ENCODE data around the gene SEPTIN5.

Gene SEPTIN5

DNA sequence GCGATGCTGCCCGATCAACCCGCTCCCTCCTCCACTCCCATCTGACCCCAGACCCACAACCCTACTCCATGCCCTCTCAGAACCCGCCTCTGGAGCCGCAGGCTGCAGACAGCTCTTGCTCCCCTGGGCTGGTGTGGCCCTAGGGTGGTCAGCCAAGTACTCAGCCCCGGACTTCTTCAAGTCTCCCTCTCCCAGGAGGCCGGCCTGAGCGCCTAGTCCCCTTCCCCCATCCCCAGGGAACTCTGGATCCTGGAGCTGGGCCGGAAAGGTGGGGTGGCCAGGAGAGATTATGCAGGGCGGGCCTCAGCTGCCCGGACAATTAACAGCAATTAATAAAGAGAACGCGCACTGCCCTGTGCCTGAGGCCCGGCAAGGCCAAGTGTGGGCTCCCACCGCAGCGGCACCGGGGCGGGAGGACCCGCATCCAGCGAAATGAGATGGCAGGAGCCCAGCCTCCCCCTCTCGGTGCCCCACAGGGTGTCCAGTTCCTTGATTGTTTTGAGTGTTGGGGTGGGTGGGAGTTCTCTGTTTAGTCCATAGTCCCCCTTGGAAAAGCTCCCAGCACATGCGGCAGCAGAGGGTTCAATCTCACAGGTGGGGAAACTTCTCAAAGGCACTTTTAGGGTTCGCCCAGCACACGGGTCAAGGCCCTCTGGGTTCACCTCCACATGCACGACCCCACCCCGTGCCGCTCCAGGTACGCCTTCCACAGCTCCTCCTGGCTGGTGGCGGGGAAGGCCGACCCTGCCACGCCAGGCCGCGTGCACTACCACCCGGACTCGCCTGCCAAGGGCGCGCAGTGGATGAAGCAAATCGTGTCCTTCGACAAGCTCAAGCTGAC, 49.4 kb downstream of the SEPTIN5 start:
- DNase-seq, result no peak

DNA sequence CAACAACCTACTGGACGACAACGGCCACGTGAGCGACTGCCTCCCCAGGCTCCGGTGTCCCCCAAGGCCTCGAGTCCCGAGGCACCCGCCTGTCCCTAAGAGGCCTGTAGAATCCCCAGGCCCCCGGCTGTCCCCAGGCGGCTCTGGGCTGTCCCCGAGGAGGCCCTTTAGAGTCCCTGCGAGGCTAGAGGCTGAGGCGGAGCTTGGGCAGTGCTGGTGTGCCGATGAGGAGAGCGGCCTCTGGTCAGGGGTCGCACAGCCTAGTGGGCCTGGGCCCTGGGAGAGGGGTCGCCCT, 49.9 kb downstream of the SEPTIN5 start:
- DNase-seq, result no peak

DNA sequence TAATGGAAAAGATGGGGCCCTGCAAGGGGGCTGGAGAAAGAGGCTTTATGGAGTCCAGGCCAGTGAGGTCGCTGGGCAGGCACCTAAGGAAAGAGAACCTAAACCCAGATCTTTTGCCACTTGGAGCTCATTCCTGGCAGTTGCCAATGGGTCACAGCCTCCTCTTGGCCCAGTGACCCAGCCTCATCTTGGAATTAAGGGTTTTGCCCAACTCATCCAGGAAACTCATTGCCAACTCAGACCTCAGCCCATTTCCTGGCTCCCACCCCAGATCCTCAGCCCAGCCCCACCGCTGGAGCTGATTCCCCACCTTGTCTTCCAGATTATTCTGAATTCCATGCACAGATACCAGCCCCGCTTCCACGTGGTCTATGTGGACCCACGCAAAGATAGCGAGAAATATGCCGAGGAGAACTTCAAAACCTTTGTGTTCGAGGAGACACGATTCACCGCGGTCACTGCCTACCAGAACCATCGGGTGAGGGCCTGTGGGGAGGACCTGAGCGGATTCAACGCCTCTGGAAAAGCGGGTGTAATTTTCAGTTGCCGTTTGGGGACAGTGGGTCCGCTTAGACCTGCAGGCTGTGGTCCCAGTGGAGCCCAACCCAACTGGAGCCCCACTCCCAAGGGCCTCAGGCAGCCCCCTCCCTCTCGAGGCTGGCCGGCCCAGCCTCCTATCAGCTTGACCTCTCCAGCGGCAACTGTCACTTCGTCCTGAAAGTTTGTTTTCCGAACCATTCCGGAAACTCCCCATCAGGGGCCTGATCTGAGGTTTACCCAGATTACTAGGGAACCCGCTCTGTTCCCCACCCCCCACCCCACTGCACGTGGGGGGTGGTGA, 50.6 kb downstream of the SEPTIN5 start:
- DNase-seq, result no peak

DNA sequence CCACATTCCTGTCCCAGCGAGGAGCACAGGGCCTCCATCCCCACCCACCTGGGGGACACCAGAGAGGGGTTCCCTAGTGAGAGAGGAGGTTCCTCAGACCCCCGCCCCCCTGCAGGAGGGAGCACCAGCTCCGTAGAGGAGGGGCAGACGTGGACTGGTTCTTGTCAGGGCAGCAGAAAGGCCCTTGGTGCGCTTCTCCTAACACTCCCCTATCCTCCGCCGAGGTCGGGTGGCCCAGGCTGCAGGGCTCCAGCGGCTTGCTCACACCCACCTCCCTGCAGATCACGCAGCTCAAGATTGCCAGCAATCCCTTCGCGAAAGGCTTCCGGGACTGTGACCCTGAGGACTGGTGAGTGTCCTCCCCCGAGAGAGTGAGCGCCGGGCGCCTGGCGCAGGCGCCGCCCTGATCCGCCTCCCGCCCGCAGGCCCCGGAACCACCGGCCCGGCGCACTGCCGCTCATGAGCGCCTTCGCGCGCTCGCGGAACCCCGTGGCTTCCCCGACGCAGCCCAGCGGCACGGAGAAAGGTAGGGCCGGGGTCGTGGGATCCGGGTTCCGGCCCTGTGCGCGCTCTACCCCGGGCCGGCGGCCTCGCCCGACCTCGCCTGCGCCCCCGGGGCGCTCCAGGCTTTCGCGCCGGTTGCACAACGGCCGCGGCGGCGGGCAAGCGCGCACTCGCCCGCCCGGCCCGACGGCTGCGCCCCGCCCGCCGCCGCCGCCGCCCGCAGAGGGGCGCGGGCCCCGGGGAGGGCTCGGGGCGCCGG, 51.4 kb downstream of the SEPTIN5 start:
- DNase-seq, result no peak

DNA sequence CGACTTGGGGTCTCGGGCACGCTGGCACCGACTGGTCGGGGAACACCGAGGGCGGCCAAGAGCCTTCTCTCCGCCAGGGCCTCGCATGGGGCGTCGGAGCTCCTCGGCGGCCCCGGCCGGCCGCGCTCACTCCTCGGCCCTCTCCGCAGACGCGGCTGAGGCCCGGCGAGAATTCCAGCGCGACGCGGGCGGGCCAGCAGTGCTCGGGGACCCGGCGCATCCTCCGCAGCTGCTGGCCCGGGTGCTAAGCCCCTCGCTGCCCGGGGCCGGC, 51.9 kb downstream of the SEPTIN5 start:
- DNase-seq, result no peak

DNA sequence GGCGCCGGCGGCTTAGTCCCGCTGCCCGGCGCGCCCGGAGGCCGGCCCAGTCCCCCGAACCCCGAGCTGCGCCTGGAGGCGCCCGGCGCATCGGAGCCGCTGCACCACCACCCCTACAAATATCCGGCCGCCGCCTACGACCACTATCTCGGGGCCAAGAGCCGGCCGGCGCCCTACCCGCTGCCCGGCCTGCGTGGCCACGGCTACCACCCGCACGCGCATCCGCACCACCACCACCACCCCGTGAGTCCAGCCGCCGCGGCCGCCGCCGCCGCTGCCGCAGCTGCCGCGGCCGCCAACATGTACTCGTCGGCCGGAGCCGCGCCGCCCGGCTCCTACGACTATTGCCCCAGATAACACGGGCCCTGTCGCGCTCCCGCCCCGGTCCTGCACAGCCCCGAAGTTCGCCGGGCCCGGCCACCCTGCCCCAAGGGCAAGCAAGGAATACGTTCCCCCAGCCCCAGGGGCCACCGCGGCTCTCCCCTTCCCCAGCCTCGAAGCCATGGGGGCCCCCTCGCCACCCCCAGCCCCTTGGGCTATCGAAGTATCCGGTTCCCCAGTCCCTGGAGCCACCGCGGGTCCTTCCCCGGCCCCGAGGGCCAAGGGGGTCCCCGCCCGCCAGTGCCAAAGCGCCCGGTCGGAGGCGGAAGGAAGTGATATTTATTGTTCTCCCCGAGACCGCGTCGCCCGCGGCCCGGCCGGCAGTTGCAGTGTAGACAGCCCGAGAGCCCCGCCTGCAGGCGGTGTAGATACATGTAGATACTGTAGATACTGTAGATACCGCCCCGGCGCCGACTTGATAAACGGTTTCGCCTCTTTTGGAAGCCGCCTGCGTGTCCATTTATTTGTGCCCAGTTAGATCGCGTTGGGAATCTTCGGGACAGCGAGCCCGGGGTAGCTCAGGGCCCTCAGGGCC, 52.5 kb downstream of the SEPTIN5 start:
- peak; percentile 30 for DNase-seq

DNA sequence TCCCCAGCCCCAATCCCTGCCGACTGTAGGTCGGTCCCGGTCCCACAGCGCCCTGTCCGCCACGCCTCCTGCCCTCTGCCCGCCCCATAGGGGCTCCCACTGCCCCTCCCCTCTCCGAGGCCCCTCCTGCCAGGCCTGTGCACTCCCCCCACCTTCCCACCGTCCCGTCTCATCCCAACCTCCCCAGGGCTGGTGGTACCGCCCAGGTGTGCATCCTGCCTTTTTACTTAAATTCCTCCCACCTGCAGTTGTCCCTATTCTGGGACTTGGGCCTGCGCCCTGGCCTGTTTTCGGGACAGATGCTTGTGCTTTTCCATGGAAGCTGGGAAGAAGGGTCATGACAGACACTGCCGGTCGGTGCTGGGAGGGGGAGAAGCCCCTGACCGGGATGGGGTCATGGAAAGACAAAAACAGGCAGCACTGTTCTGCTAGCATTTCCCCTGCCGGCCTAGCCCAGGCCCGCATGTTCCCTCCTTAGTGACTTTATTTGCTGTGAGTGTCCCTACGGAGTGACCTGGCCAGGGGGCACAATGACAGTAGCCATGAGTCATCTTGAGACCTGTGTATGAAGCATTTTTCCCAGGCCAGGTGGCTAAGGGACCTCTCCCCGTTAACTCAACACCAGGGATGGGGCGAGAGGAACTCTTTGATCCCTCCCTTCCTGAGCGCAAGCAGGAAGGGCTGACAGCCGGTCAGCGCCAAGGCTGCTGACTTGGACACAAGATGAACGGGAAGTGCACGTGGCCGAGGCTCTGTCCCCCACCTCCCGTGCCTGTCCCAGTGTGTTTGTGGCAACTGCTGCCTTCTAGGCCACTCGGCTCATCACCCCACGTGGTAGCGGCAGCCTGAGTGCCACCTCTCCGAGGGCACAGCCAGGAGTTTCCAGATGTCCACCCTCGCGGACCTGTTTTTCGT, 53.4 kb downstream of the SEPTIN5 start:
- no peak for DNase-seq

DNA sequence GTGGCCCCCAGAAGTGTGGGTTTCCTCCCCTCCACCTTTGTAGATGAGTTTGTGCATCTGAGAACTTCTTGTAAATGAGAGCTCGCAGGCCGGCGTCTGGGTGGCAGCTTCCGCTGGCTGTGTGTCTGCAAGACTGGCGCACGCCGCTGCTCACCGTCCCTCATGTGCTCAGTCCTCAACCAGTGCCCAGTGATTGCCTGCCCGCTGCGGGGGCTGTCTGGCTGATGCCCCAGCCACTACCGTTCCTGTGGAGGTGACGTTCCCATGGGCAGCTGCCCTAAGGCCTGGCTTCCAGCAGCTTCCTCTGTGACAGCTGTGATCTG, 55.1 kb downstream of the SEPTIN5 start:
- DNase-seq, result no peak

DNA sequence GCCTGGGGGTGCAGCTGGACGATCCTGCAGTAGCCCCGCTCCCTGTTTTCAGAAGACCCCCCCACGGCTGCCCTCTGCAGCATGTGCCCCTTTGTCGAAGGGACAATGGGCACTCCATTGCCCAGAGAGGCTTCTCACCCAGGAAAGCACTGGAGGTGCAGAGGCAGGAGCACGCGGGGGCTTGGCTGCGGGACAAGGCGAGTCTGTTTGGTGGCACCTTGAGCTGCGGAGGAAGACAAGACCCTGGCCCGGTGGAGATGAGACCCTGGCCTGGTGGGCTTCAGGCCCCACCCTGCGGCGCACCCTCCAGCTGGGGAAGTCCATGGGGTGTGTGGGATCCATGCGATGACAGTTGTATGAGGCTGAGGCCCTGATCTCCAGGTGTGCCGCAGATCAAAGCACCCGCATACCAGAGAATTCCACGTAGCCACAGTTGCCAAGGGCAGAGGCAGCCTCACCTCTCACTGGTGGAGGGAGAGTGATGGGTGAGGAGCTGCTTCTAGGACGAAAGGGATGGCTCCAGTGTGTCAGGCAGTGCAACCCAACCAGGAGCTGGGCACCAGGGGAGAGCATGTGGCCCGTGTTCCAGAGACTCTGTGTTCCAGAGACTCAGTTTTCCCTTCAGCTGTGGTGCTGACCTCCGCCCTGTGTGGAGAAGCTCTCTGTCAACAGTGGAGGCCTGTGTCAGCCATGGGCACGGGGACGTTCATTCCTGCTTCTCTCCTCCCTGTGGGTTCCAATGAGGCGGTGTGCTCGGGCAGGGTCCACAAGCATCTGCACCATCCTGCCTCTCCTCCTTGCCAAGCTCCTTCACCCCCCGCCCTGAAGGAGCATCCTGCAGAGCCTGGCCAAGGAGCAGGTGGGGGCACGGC, 56.3 kb downstream of the SEPTIN5 start:
- DNase-seq, result no peak

DNA sequence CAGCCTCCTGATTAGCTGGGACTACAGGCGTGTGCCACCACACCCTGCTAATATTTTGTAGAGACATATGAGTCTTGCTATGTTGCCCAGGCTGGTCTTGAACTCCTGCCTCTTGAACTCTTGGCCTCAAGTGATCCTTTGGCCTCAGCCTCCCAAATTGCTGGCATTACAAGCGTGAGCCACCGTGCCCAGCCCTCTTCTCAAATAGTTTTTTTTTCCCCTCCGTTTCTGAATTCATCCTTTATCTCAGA, 58.0 kb downstream of the SEPTIN5 start:
- DNase-seq, result no peak

Measured in CD4-positive, alpha-beta T cell treated with Interleukin-15 for 1 hour (primary cell).